Lower leg skin (tissue), 3 donors: ENCODE measurements around the gene ATG101.

ENCODE experiments used
- CTCF ChIP-seq, 3 donors: fragments of 450-650 bp; IDR thresholded peaks; one replicate each; pipeline ENCODE4 v1.5.1; 2016; ENCODE audit warnings: antibody characterized with exemption in 3 of 3, mild to moderate bottlenecking in 3 of 3, moderate library complexity in 2 of 3
- POLR2A ChIP-seq, 2 donors: fragments of 450-650 bp; IDR thresholded peaks; one replicate each; pipeline ENCODE4 v1.6.1; 2016 to 2017; ENCODE audit warnings: antibody characterized with exemption in 2 of 2, mild to moderate bottlenecking in 1 of 2, moderate library complexity in 1 of 2

GRCh38 chr12:52043386-52044212 lies 26.2 kb upstream of the ATG101 start:
- TF ChIP-seq CTCF (IDR thresholded peaks at IDR 0.05) (no peak), POLR2A (IDR thresholded peaks at IDR 0.05) (no peak)
